NCI-H748 (cell line): ENCODE data around the gene WDTC1.
"Not testable (repeated sequence)": the region's sequence is repeated elsewhere in the genome, so short reads cannot be mapped to it uniquely, and the experiment has no call there.

Experiments
- DNase-seq: peaks from one replicate; lab custom pipeline; 2025; ENCODE audit not compliant: unreplicated experiment; lab: John Stamatoyannopoulos, UW

Gene WDTC1

GRCh38 chr1:27243665-27244064, 9.2 kb downstream of the WDTC1 start:
- DNase-seq: not testable (repeated sequence)

- DNase-seq: no peak
These were observed 11.8 kb downstream of the WDTC1 start for GRCh38 chr1:27246194-27246593.

GRCh38 chr1:27253596-27253995, 19.2 kb downstream of the WDTC1 start:
- no peak for DNase-seq

- no peak for DNase-seq
These were observed 20.7 kb downstream of the WDTC1 start for GRCh38 chr1:27255136-27255535.

GRCh38 chr1:27257155-27257554, 22.7 kb downstream of the WDTC1 start:
- no peak for DNase-seq

GRCh38 chr1:27258598-27258997, 24.2 kb downstream of the WDTC1 start:
- no peak for DNase-seq

GRCh38 chr1:27267153-27267552, 32.7 kb downstream of the WDTC1 start:
- DNase-seq: no peak

- DNase-seq: no peak
These were observed 34.8 kb downstream of the WDTC1 start for GRCh38 chr1:27269276-27269675.

- no peak for DNase-seq
These were observed 39.8 kb downstream of the WDTC1 start for GRCh38 chr1:27274204-27274603.

- no peak for DNase-seq
These were observed 41.3 kb downstream of the WDTC1 start for GRCh38 chr1:27275696-27276095.

- DNase-seq: peak; percentile 63
These were observed 50.2 kb downstream of the WDTC1 start for GRCh38 chr1:27284425-27285273.

GRCh38 chr1:27285274-27285660, 50.8 kb downstream of the WDTC1 start:
- DNase-seq: no peak

GRCh38 chr1:27285821-27286220, 51.4 kb downstream of the WDTC1 start:
- not testable (repeated sequence) for DNase-seq

- DNase-seq: not testable (repeated sequence)
These were observed 54.7 kb downstream of the WDTC1 start for GRCh38 chr1:27289125-27289524.

- no peak for DNase-seq
These were observed 56.1 kb downstream of the WDTC1 start for GRCh38 chr1:27290581-27290980.

GRCh38 chr1:27292106-27292505, 57.7 kb downstream of the WDTC1 start:
- no peak for DNase-seq

- no peak for DNase-seq
These were observed 59.5 kb downstream of the WDTC1 start for GRCh38 chr1:27293915-27294314.

GRCh38 chr1:27296773-27297291, 62.4 kb downstream of the WDTC1 start:
- peak; percentile 32 for DNase-seq

- no peak for DNase-seq
These were observed 63.5 kb downstream of the WDTC1 start for GRCh38 chr1:27297903-27298302.

- DNase-seq: no peak
These were observed 64.4 kb downstream of the WDTC1 start for GRCh38 chr1:27298632-27299384.

GRCh38 chr1:27299385-27300271, 65.2 kb downstream of the WDTC1 start:
- DNase-seq: no peak
